ENCODE measurements around the gene CEACAM19. TPM values are rescaled to one million over a fixed set of nuclear protein-coding genes. Genes with fewer than 3 reads are reported as not detected.

Gene CEACAM19
- total and polyA plus RNA-seq, 2 donors (not counting 1 experiment from before 2014, with no cell fraction given): 7.8 to 9.9 TPM

DNA sequence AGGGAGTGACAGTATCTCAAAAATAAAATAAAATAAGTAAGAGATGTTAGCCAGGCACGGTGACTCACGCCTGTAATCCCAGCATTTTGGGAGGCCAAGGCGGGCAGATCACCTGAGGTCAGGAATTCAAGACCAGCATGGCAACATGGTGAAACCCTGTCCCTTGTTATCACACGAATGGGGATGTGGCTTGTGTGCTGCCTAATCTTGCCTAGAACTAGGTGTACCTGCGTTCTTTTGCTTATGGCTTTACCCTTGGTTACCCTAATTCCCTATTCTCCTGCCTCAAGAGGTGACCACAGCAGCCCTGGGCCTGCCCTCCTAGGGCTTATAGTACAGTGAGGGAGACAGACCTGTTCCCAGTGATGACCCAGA is 33.9 kb upstream of the CEACAM19 start:
- H2AFZ ChIP-seq (ENCODE audit: low read length): no peak overlapping the region

DNA sequence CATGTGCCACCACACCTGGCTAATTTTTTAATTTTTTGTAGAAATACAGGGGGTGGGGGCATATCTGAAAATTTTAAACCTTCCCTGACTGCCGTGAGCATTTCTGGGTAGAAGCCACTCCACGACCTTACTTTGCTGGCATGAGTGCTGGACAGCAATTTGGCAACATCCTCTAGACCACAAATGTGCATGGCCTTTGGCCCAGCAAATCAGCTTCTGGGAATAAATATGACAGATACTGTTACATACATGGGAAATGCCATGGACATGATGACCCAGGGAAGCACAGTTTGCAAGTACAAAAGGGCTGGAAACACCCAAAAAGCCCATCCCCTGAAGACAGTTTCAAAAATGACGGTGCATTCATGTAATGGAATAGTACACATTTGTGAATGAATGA is 30.8 kb upstream of the CEACAM19 start:
- H3K27me3 ChIP-seq (ENCODE audit: control insufficient read depth, insufficient read depth, low read length): no peaks in the 10 kb centered on the region
- no peak overlapping the region for H2AFZ ChIP-seq (ENCODE audit: low read length)
- peak; percentile 59 to 87 for DNase-seq (ENCODE audit: low read depth in 2 of 2)
- TF ChIP-seq, protein P1, sequence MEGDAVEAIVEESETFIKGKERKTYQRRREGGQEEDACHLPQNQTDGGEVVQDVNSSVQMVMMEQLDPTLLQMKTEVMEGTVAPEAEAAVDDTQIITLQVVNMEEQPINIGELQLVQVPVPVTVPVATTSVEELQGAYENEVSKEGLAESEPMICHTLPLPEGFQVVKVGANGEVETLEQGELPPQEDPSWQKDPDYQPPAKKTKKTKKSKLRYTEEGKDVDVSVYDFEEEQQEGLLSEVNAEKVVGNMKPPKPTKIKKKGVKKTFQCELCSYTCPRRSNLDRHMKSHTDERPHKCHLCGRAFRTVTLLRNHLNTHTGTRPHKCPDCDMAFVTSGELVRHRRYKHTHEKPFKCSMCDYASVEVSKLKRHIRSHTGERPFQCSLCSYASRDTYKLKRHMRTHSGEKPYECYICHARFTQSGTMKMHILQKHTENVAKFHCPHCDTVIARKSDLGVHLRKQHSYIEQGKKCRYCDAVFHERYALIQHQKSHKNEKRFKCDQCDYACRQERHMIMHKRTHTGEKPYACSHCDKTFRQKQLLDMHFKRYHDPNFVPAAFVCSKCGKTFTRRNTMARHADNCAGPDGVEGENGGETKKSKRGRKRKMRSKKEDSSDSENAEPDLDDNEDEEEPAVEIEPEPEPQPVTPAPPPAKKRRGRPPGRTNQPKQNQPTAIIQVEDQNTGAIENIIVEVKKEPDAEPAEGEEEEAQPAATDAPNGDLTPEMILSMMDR (conservative IDR thresholded peaks at IDR 0.05 in 1 of 2, IDR thresholded peaks at IDR 0.05 in 1 of 2; ENCODE audit: low read depth in 1 of 2, low read length in 2 of 2): no peak
- no peak for TF ChIP-seq EZH2 (IDR thresholded peaks at IDR 0.05; ENCODE audit: low read length, missing control alignments)
- H3K9me3 ChIP-seq (ENCODE audit: control insufficient read depth, insufficient read depth, low read depth, low read length): no peaks in the 10 kb centered on the region
- H3K9ac ChIP-seq (ENCODE audit: insufficient read depth, low read length): no peak overlapping the region
- H4K20me1 ChIP-seq (ENCODE audit: control insufficient read depth, extremely low read depth, insufficient read depth, low read length): no peaks in the 10 kb centered on the region
- peak overlapping the region; percentile 11 for H3K4me2 ChIP-seq (ENCODE audit: extremely low read depth, insufficient read depth, low read length)
- H3K36me3 ChIP-seq (ENCODE audit: control insufficient read depth, insufficient read depth, low read length): no peaks in the 10 kb centered on the region
- no peak overlapping the region for H3K4me3 ChIP-seq (replicated peaks in 1 of 4; ENCODE audit: control extremely low read depth in 1 of 4, insufficient read depth in 1 of 4, low read depth in 3 of 4, low read length in 4 of 4)
- no peak overlapping the region for H3K27ac ChIP-seq (ENCODE audit: insufficient read depth, low read length)
- H3K79me2 ChIP-seq (ENCODE audit: control insufficient read depth, insufficient read depth, low read length): peaks cover 15% of the 10 kb centered on the region
- H3K4me1 ChIP-seq (ENCODE audit: control insufficient read depth, extremely low read depth, insufficient read depth, low read length): peaks cover 13% of the 10 kb centered on the region

More for the DNA sequence above, 33.9 kb upstream of the CEACAM19 start:
- no peaks in the 10 kb centered on the region for H4K20me1 ChIP-seq (ENCODE audit: control insufficient read depth, extremely low read depth, insufficient read depth, low read length)
- no peak overlapping the region for H3K9ac ChIP-seq (ENCODE audit: insufficient read depth, low read length)
- H3K79me2 ChIP-seq (ENCODE audit: control insufficient read depth, insufficient read depth, low read length): no peaks in the 10 kb centered on the region
- DNase-seq (ENCODE audit: low read depth in 2 of 2): no peak
- H3K27ac ChIP-seq (ENCODE audit: insufficient read depth, low read length): no peak overlapping the region
- H3K4me2 ChIP-seq (ENCODE audit: extremely low read depth, insufficient read depth, low read length): no peak overlapping the region
- H3K4me1 ChIP-seq (ENCODE audit: control insufficient read depth, extremely low read depth, insufficient read depth, low read length): peaks cover 13% of the 10 kb centered on the region
- no peaks in the 10 kb centered on the region for H3K27me3 ChIP-seq (ENCODE audit: control insufficient read depth, insufficient read depth, low read length)
- TF ChIP-seq, protein P1 (conservative IDR thresholded peaks at IDR 0.05 in 1 of 2, IDR thresholded peaks at IDR 0.05 in 1 of 2; ENCODE audit: low read depth in 1 of 2, low read length in 2 of 2): no peak
- TF ChIP-seq EZH2 (IDR thresholded peaks at IDR 0.05; ENCODE audit: low read length, missing control alignments): no peak
- H3K4me3 ChIP-seq (replicated peaks in 1 of 4; ENCODE audit: control extremely low read depth in 1 of 4, insufficient read depth in 1 of 4, low read depth in 3 of 4, low read length in 4 of 4): no peak overlapping the region
- no peaks in the 10 kb centered on the region for H3K9me3 ChIP-seq (ENCODE audit: control insufficient read depth, insufficient read depth, low read depth, low read length)
- no peaks in the 10 kb centered on the region for H3K36me3 ChIP-seq (ENCODE audit: control insufficient read depth, insufficient read depth, low read length)

DNA sequence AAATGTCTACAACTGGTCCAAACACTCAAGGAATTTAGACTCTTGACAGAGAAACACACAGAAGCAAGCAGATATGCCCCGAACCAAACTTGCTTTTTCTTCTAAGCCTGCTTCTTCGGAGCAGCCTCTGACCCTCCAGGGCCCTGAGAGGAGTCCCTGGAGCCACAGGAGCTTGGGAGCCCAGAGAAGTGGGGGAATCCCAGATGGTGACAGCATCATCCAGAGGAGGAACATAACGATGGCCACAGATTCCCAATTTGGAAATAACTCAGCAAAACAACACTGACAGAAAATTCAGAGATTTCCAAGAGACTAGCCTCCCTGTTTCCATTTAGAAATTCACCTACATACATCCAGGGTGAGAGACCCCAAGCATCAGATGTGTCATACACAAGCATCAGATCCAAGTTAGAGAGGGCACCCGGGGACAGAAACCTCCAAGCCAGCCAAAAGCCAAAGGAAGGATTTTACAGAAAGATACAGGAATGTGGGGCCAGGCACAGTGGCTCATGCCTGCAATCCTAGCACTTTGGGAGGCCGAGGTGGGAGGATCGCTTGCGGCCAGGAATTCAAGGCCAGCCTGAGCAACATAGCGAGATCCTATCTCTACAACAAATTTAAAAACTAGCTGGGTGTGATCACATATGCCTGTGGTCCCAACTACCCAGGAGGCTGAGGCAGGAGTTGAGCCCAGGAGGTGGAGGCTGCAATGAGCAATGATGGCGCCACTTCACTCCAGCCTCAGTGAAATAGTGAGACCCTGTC is 29.6 kb upstream of the CEACAM19 start:
- H3K4me3 ChIP-seq (replicated peaks in 1 of 4; ENCODE audit: control extremely low read depth in 1 of 4, insufficient read depth in 1 of 4, low read depth in 3 of 4, low read length in 4 of 4): no peak overlapping the region
- no peaks in the 10 kb centered on the region for H4K20me1 ChIP-seq (ENCODE audit: control insufficient read depth, extremely low read depth, insufficient read depth, low read length)
- H3K9ac ChIP-seq (ENCODE audit: insufficient read depth, low read length): no peak overlapping the region
- peaks cover 26% of the 10 kb centered on the region for H3K79me2 ChIP-seq (ENCODE audit: control insufficient read depth, insufficient read depth, low read length)
- H3K4me1 ChIP-seq (ENCODE audit: control insufficient read depth, extremely low read depth, insufficient read depth, low read length): peaks cover 7% of the 10 kb centered on the region
- no peaks in the 10 kb centered on the region for H3K27me3 ChIP-seq (ENCODE audit: control insufficient read depth, insufficient read depth, low read length)
- DNase-seq (ENCODE audit: low read depth in 2 of 2): no peak
- H3K27ac ChIP-seq (ENCODE audit: insufficient read depth, low read length): no peak overlapping the region
- H3K4me2 ChIP-seq (ENCODE audit: extremely low read depth, insufficient read depth, low read length): no peak overlapping the region
- no peaks in the 10 kb centered on the region for H3K9me3 ChIP-seq (ENCODE audit: control insufficient read depth, insufficient read depth, low read depth, low read length)
- no peak overlapping the region for H2AFZ ChIP-seq (ENCODE audit: low read length)
- H3K36me3 ChIP-seq (ENCODE audit: control insufficient read depth, insufficient read depth, low read length): peaks cover 2% of the 10 kb centered on the region
- TF ChIP-seq, protein P1 (conservative IDR thresholded peaks at IDR 0.05 in 1 of 2, IDR thresholded peaks at IDR 0.05 in 1 of 2; ENCODE audit: low read depth in 1 of 2, low read length in 2 of 2): no peak
- no peak for TF ChIP-seq EZH2 (IDR thresholded peaks at IDR 0.05; ENCODE audit: low read length, missing control alignments)
